Activated CD8-positive, alpha-beta memory T cell treated with anti-CD3 and anti-CD28 coated beads, Interleukin-2, amount 10 ng/mL, durations not matched to agents 7 days and 5 days (primary cell): ENCODE results near the gene ZBTB42. TPM values are rescaled to one million over a fixed set of nuclear protein-coding genes. Genes with fewer than 3 reads are reported as not detected.
A peak's percentile ranks its signal among the peaks of the same experiment; 100 is the strongest.

Experiments used
- ATAC-seq: fragments of 150-1000 bp; cut with Tn5 transposase; one replicate; pipeline ENCODE4 v1.10.0; 2021; ENCODE audit warnings: moderate library complexity
- CTCF ChIA-PET: fragments of 350-600 bp; sonication (Branson Sonifier 250); formaldehyde crosslinking; loops from one replicate; lab custom pipeline; 2021; ENCODE audit warnings: antibody characterized with exemption; lab: Charles Lee
- DNase-seq: peaks from one replicate; pipeline ENCODE4 v3.0.0-alpha.2; 2020
- H3K27ac Mint-ChIP-seq: one replicate; pipeline ENCODE4 v1.8.0; 2021; ENCODE audit warnings: mild to moderate bottlenecking, mixed read lengths
- H3K27me3 Mint-ChIP-seq: one replicate; pipeline ENCODE4 v1.8.0; 2021; ENCODE audit warnings: mixed read lengths
- H3K36me3 Mint-ChIP-seq: one replicate; pipeline ENCODE4 v1.8.0; 2021; ENCODE audit warnings: mild to moderate bottlenecking, mixed read lengths
- H3K4me1 Mint-ChIP-seq: one replicate; pipeline ENCODE4 v1.8.0; 2021; ENCODE audit warnings: mixed read lengths
- H3K4me3 Mint-ChIP-seq: one replicate; pipeline ENCODE4 v1.8.0; 2021; ENCODE audit warnings: mild to moderate bottlenecking, moderate library complexity, mixed read lengths
- H3K9me3 Mint-ChIP-seq: one replicate; pipeline ENCODE4 v1.8.0; 2022; ENCODE audit warnings: low read depth, mixed read lengths
- total RNA-seq, 2 experiments: library from RNA; stranded (reverse); gene quantifications; one replicate each; pipeline ENCODE4 v1.2.3, GENCODE V29; 2021

ZBTB42 gene
- total RNA-seq, 2 experiments from 2014 or later, result 4.9 to 5.5 TPM

- Mint-ChIP-seq H3K4me1 (peaks cover 34% of the 10 kb centered on the region), H3K9me3 (no peaks in the 10 kb centered on the region), H3K27me3 (no peaks in the 10 kb centered on the region), H3K36me3 (peaks cover 25% of the 10 kb centered on the region), H3K27ac (no peak overlapping the region), H3K4me3 (no peak overlapping the region)
- DNase-seq (no peak), ATAC-seq (no peak)
- CTCF ChIA-PET, result interaction anchor here (8.9 kb wide), 1 partner anchor 8 kb away, joined by 76 read pairs; no protein-coding TSS in a partner anchor
Observed at GRCh38 chr14:104758981-104759969, 41.6 kb upstream of the ZBTB42 start.

DNA sequence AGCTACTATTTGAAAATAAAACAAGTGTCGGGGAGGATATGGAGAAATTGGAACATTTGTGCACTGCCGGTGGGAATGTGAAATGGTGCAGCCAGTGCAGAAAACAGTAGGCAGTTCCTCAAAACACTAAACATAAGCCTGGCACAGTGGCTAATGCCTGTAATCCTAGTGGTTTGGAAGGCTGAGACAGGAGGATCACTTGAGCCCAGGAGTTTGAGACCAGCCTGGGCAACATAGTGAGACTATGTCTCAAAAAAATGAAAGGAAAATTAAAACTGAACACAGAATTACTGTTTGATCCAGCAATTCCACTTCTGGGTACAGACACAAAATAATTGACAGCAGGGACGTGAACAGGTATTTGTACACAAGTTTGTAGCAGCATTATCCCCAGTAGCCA, 35.4 kb upstream of the ZBTB42 start:
- Mint-ChIP-seq H3K36me3 (peaks cover 12% of the 10 kb centered on the region), H3K27ac (no peak overlapping the region), H3K4me3 (no peak overlapping the region), H3K27me3 (no peaks in the 10 kb centered on the region), H3K9me3 (no peaks in the 10 kb centered on the region), H3K4me1 (peaks cover 5% of the 10 kb centered on the region)
- no peak for DNase-seq
- no peak for ATAC-seq
- CTCF ChIA-PET, result interaction anchor here (1.0 to 6.3 kb wide), 5 partner anchors 9 to 62 kb away, joined by 3 to 124 read pairs (median 4); partner anchors contain the start of gene SIVA1

- H3K36me3 Mint-ChIP-seq, result peaks cover 19% of the 10 kb centered on the region
- peaks cover 5% of the 10 kb centered on the region for H3K4me1 Mint-ChIP-seq
- H3K27ac Mint-ChIP-seq, result no peak overlapping the region
- H3K9me3 Mint-ChIP-seq, result no peaks in the 10 kb centered on the region
- no peaks in the 10 kb centered on the region for H3K27me3 Mint-ChIP-seq
- CTCF ChIA-PET, result interaction anchor here (1.0 to 6.3 kb wide), 6 partner anchors 10 to 61 kb away, joined by 3 to 124 read pairs (median 4); partner anchors contain the start of genes SIVA1 and ZBTB42
- ATAC-seq (no peak), DNase-seq (no peak)
- no peak overlapping the region for H3K4me3 Mint-ChIP-seq
Observed at GRCh38 chr14:104766256-104766862, 34.5 kb upstream of the ZBTB42 start.

- Mint-ChIP-seq H3K27ac (no peak overlapping the region), H3K4me3 (no peak overlapping the region), H3K27me3 (no peaks in the 10 kb centered on the region), H3K36me3 (peaks cover 26% of the 10 kb centered on the region), H3K9me3 (no peaks in the 10 kb centered on the region), H3K4me1 (peaks cover 5% of the 10 kb centered on the region)
- DNase-seq (no peak), ATAC-seq (no peak)
- CTCF ChIA-PET, result interaction anchor here (1.3 to 6.3 kb wide), 5 partner anchors 11 to 60 kb away, joined by 3 to 124 read pairs (median 4); partner anchors contain the start of genes SIVA1 and ZBTB42
Observed at GRCh38 chr14:104766863-104767633, 33.9 kb upstream of the ZBTB42 start.

DNA sequence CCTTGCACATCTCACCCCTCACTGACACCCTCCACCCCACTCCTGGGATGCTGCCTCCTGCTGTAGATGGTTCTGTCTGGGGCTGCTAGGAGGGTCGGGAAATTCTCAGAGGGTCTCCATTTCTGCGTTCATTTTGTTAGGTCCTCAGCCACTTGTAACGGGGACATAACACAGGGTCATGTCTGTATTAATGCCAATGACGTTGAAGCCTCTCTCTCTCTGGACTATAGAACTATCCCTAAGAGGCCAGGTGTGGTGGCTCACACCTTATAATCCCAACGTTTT, 33.3 kb upstream of the ZBTB42 start:
- H3K4me1 Mint-ChIP-seq, result peaks cover 5% of the 10 kb centered on the region
- H3K4me3 Mint-ChIP-seq, result no peak overlapping the region
- CTCF ChIA-PET, result interaction anchor here (1.4 to 6.3 kb wide), 3 partner anchors 11 to 102 kb away, joined by 4 to 124 read pairs (median 76); partner anchors contain the start of gene SIVA1
- H3K27me3 Mint-ChIP-seq, result no peaks in the 10 kb centered on the region
- H3K9me3 Mint-ChIP-seq, result no peaks in the 10 kb centered on the region
- H3K36me3 Mint-ChIP-seq, result peaks cover 28% of the 10 kb centered on the region
- DNase-seq (no peak), ATAC-seq (no peak)
- no peak overlapping the region for H3K27ac Mint-ChIP-seq

DNA sequence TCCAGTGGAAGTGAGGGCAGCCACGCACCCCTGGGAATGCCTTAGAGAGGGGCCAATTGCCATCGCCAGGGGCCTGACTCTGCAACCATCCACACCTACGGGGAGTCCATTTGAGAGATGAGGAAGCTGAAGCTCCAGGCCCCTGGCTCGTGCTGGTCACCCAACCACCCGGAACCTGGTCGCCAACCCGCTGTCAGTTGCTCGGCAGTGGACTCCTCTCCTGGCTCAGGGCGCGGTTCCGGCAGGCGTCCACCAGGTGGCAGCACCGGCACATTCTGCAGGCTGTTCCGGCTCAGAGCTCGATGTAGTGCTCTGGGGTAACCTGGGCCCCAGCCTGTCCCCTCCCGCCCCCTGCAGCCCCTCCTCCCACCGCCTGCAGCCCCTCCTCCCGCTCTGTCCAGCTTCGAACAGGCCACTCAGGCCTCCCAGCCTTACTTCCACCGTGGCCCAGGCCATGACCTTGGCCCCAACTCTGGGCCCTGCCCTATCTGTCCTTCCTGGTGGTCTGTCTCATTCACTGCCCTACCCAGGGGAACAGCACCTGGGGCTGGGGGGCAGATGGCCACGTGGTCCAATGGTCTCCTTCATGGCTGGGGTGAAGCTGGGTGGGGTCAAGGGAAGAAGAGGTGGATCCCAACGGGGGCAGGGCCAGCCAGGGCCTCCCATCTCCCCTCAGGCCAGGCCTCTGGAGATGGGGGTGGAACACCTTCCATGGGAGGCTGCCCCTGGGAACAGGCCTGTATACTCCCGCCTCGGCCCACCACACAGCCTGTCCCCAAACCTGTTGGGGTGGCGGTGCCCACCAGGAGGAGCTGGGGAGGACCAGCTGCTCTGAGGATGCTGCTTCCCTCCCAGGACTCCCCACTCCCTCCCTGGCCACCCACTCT, 32.2 kb upstream of the ZBTB42 start:
- Mint-ChIP-seq H3K36me3 (peaks cover 34% of the 10 kb centered on the region), H3K27ac (peak overlapping the region; percentile 46), H3K4me3 (no peak overlapping the region), H3K9me3 (no peaks in the 10 kb centered on the region), H3K27me3 (no peaks in the 10 kb centered on the region), H3K4me1 (peaks cover 5% of the 10 kb centered on the region)
- DNase-seq, result peak; percentile 94
- ATAC-seq, result peak; percentile 95
- CTCF ChIA-PET, result interaction anchor here (0.5 to 6.3 kb wide), 31 partner anchors 8 to 665 kb away, joined by 3 to 124 read pairs (median 3); partner anchors contain the start of genes CEP170B, SIVA1 and ZBTB42

GRCh38 chr14:104769324-104770071, 31.4 kb upstream of the ZBTB42 start:
- H3K4me1 Mint-ChIP-seq, result peaks cover 5% of the 10 kb centered on the region
- CTCF ChIA-PET, result interaction anchor here (0.8 to 6.3 kb wide), 17 partner anchors 13 to 666 kb away, joined by 3 to 124 read pairs (median 5); partner anchors contain the start of genes CEP170B, SIVA1 and ZBTB42
- no peak overlapping the region for H3K27ac Mint-ChIP-seq
- DNase-seq, result no peak
- no peak overlapping the region for H3K4me3 Mint-ChIP-seq
- H3K27me3 Mint-ChIP-seq, result no peaks in the 10 kb centered on the region
- no peaks in the 10 kb centered on the region for H3K9me3 Mint-ChIP-seq
- H3K36me3 Mint-ChIP-seq, result peaks cover 36% of the 10 kb centered on the region
- no peak for ATAC-seq

DNA sequence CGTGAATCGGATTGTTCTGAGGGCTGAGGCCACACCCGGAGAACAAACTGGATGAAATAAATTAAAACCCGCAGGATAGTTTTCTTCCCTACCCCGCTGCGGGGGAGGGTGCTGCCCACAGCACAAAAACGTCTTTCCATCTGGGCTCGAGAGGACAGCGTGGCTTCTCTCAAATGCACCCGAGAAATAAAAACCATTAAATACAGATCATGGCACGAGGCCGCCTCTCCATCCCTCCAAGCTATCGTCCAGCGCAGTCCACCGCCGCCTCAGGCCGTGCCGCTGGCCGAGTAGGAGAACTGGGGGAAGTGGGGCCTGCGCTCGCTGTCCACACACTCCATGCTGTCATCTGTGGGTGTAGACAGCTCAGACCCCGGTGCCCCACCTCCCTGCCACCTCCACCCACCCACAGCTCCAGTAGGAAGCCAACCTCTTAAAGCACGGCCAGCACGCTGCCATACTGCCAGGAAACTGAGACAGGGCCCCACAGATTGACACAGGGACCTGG, 30.8 kb upstream of the ZBTB42 start:
- peaks cover 5% of the 10 kb centered on the region for H3K4me1 Mint-ChIP-seq
- H3K27me3 Mint-ChIP-seq, result no peaks in the 10 kb centered on the region
- DNase-seq (no peak), ATAC-seq (no peak)
- H3K36me3 Mint-ChIP-seq, result peaks cover 36% of the 10 kb centered on the region
- CTCF ChIA-PET, result interaction anchor here (0.9 to 6.3 kb wide), 6 partner anchors 15 to 57 kb away, joined by 3 to 124 read pairs (median 4); partner anchors contain the start of gene SIVA1
- H3K4me3 Mint-ChIP-seq, result no peak overlapping the region
- H3K27ac Mint-ChIP-seq, result no peak overlapping the region
- H3K9me3 Mint-ChIP-seq, result no peaks in the 10 kb centered on the region

DNA sequence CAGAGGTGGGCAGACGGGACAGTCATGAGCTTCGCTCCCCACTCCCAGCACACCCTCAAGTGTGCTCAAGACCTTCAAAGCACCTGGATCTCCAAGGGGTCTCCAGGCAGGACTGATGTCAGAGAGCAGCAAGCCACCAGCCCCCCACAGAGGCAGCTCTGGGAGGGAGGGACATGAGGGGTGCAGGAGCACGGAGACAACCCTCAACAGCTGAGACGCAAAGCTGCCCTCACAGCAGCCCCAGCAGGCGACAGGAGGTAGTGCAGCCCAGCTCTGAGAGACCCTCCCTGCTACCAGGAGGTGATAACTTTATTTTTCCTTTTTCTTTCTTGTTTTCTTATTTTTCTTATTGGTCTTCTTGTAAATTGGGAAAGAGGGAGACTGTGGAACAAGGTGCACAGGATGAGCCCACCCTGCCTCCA, 30.0 kb upstream of the ZBTB42 start:
- no peaks in the 10 kb centered on the region for H3K27me3 Mint-ChIP-seq
- no peaks in the 10 kb centered on the region for H3K9me3 Mint-ChIP-seq
- CTCF ChIA-PET, result interaction anchor here (0.8 to 6.3 kb wide), 6 partner anchors 8 to 56 kb away, joined by 3 to 124 read pairs (median 4); no protein-coding TSS in a partner anchor
- peaks cover 36% of the 10 kb centered on the region for H3K36me3 Mint-ChIP-seq
- H3K27ac Mint-ChIP-seq, result no peak overlapping the region
- DNase-seq (peak; percentile 52), ATAC-seq (no peak)
- H3K4me1 Mint-ChIP-seq, result peaks cover 5% of the 10 kb centered on the region
- no peak overlapping the region for H3K4me3 Mint-ChIP-seq

GRCh38 chr14:104771374-104771773, 29.5 kb upstream of the ZBTB42 start:
- CTCF ChIA-PET, result interaction anchor here (0.8 to 6.3 kb wide), 6 partner anchors 9 to 56 kb away, joined by 3 to 124 read pairs (median 4); no protein-coding TSS in a partner anchor
- DNase-seq (no peak), ATAC-seq (no peak)
- Mint-ChIP-seq H3K27me3 (no peaks in the 10 kb centered on the region), H3K9me3 (no peaks in the 10 kb centered on the region), H3K4me3 (no peak overlapping the region), H3K36me3 (peaks cover 38% of the 10 kb centered on the region), H3K4me1 (peaks cover 5% of the 10 kb centered on the region), H3K27ac (no peak overlapping the region)
